ENCODE data around the gene GATA3. TPM values are rescaled to one million over a fixed set of nuclear protein-coding genes. Genes with fewer than 3 reads are reported as not detected.

The GATA3 gene
- total RNA-seq, 1 donor = not detected

- Histone ChIP-seq H3K27ac (ENCODE audit: low read depth, low read length) (no peak overlapping the region), H3K4me1 (ENCODE audit: insufficient read depth, low read length) (no peaks in the 10 kb centered on the region), H3K4me2 (ENCODE audit: insufficient read depth, low read length) (no peak overlapping the region), H3K27me3 (ENCODE audit: insufficient read depth, low read length) (no peaks in the 10 kb centered on the region), H2AFZ (ENCODE audit: low read length) (no peak overlapping the region), H3K4me3 (ENCODE audit: insufficient read depth, low read length) (no peak overlapping the region), H3K36me3 (ENCODE audit: insufficient read depth, low read length) (no peaks in the 10 kb centered on the region), H3K79me2 (ENCODE audit: insufficient read depth, low read length) (no peaks in the 10 kb centered on the region), H4K20me1 (ENCODE audit: insufficient read depth, low read length) (no peaks in the 10 kb centered on the region), H3K9me3 (ENCODE audit: low read depth, low read length) (no peaks in the 10 kb centered on the region)
- DNase-seq (ENCODE audit: insufficient read length, low spot score, missing footprints) = no peak
- TF ChIP-seq CTCF (IDR thresholded peaks at IDR 0.05; ENCODE audit: extremely low read depth, low read depth, low read length) = no peak
These were observed 49.1 kb downstream of the GATA3 start for GRCh38 chr10:8103543-8103942.

GRCh38 chr10:8104005-8104404 lies 49.5 kb downstream of the GATA3 start:
- Histone ChIP-seq H3K4me2 (ENCODE audit: insufficient read depth, low read length) (no peak overlapping the region), H3K27ac (ENCODE audit: low read depth, low read length) (no peak overlapping the region), H4K20me1 (ENCODE audit: insufficient read depth, low read length) (no peaks in the 10 kb centered on the region), H2AFZ (ENCODE audit: low read length) (no peak overlapping the region), H3K4me3 (ENCODE audit: insufficient read depth, low read length) (no peak overlapping the region), H3K4me1 (ENCODE audit: insufficient read depth, low read length) (no peaks in the 10 kb centered on the region), H3K79me2 (ENCODE audit: insufficient read depth, low read length) (no peaks in the 10 kb centered on the region), H3K9me3 (ENCODE audit: low read depth, low read length) (no peaks in the 10 kb centered on the region), H3K36me3 (ENCODE audit: insufficient read depth, low read length) (no peaks in the 10 kb centered on the region), H3K27me3 (ENCODE audit: insufficient read depth, low read length) (no peaks in the 10 kb centered on the region)
- TF ChIP-seq CTCF (IDR thresholded peaks at IDR 0.05; ENCODE audit: extremely low read depth, low read depth, low read length) = no peak
- DNase-seq (ENCODE audit: insufficient read length, low spot score, missing footprints) = no peak

DNA sequence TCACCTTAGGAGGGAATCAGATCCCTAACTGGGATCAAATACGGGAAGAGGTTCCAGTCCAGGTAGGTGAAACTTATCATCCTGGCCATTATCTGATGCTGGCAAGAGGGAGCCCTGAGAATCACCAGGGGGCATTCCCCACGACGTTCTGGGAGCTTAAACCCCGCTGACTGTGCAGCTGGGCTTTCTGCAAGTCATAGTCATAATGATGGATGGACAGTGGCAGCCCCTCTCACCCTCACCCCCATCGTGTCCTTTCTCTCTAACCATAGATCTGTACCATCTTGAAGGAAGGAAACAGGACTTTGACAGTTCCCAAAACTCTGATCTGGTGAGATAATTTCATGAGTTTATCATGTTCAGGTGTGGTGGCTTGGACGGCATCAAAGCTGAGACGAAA lies 50.2 kb downstream of the GATA3 start:
- H3K4me1 ChIP-seq (ENCODE audit: insufficient read depth, low read length) = no peaks in the 10 kb centered on the region
- TF ChIP-seq CTCF (IDR thresholded peaks at IDR 0.05; ENCODE audit: extremely low read depth, low read depth, low read length) = no peak
- H3K9me3 ChIP-seq (ENCODE audit: low read depth, low read length) = no peaks in the 10 kb centered on the region
- DNase-seq (ENCODE audit: insufficient read length, low spot score, missing footprints) = no peak
- no peaks in the 10 kb centered on the region for H4K20me1 ChIP-seq (ENCODE audit: insufficient read depth, low read length)
- H3K27ac ChIP-seq (ENCODE audit: low read depth, low read length) = no peak overlapping the region
- H3K79me2 ChIP-seq (ENCODE audit: insufficient read depth, low read length) = no peaks in the 10 kb centered on the region
- no peak overlapping the region for H2AFZ ChIP-seq (ENCODE audit: low read length)
- H3K4me3 ChIP-seq (ENCODE audit: insufficient read depth, low read length) = no peak overlapping the region
- H3K36me3 ChIP-seq (ENCODE audit: insufficient read depth, low read length) = no peaks in the 10 kb centered on the region
- H3K27me3 ChIP-seq (ENCODE audit: insufficient read depth, low read length) = no peaks in the 10 kb centered on the region
- H3K4me2 ChIP-seq (ENCODE audit: insufficient read depth, low read length) = no peak overlapping the region

- Histone ChIP-seq H3K4me1 (ENCODE audit: insufficient read depth, low read length) (no peaks in the 10 kb centered on the region), H3K27me3 (ENCODE audit: insufficient read depth, low read length) (no peaks in the 10 kb centered on the region), H3K27ac (ENCODE audit: low read depth, low read length) (no peak overlapping the region), H3K36me3 (ENCODE audit: insufficient read depth, low read length) (no peaks in the 10 kb centered on the region), H3K4me3 (ENCODE audit: insufficient read depth, low read length) (no peak overlapping the region), H2AFZ (ENCODE audit: low read length) (no peak overlapping the region), H3K4me2 (ENCODE audit: insufficient read depth, low read length) (no peak overlapping the region), H4K20me1 (ENCODE audit: insufficient read depth, low read length) (no peaks in the 10 kb centered on the region), H3K9me3 (ENCODE audit: low read depth, low read length) (no peaks in the 10 kb centered on the region), H3K79me2 (ENCODE audit: insufficient read depth, low read length) (no peaks in the 10 kb centered on the region)
- no peak for TF ChIP-seq CTCF (IDR thresholded peaks at IDR 0.05; ENCODE audit: extremely low read depth, low read depth, low read length)
- no peak for DNase-seq (ENCODE audit: insufficient read length, low spot score, missing footprints)
These were observed 51.4 kb downstream of the GATA3 start for GRCh38 chr10:8105932-8106331.
